ENCODE data around the gene ANXA1. TPM values are rescaled to one million over a fixed set of nuclear protein-coding genes. Genes with fewer than 3 reads are reported as not detected.

The ANXA1 gene
- total RNA-seq, 2 experiments from 2014 or later: 33.5 to 36.5 TPM

Other genes starting within 250 kb of the ANXA1 start
- not detected for gene ALDH1A1, start 198.8 kb upstream of the ANXA1 start, total RNA-seq